Loucy (cell line): Measurements from ENCODE around the gene NUDT1.

Experiments used
- CTCF ChIP-seq: fragments of 200-600 bp; sonication (generic); conservative IDR thresholded peaks from 2 replicates; pipeline ENCODE4 v1.5.1; 2014; ENCODE audit warnings: mild to moderate bottlenecking, antibody characterized with exemption, low read length
- EZH2phosphoT487 ChIP-seq: fragments of 200-600 bp; IDR thresholded peaks from 2 replicates; pipeline ENCODE4 v1.6.1; 2018; ENCODE audit warnings: antibody characterized with exemption, mild to moderate bottlenecking, moderate library complexity, borderline replicate concordance

- TF ChIP-seq CTCF = no peak
- no peak for TF ChIP-seq EZH2phosphoT487
These were observed 17.1 kb upstream of the NUDT1 start for GRCh38 chr7:2224934-2225333.
